GM18508 (cell line): ENCODE results near the gene STIM2.

Experiments
- ATAC-seq: cut with Tn5 transposase; IDR thresholded peaks from one replicate; pipeline ENCODE4 v1.9.1; 2021; ENCODE audit warnings: moderate number of reproducible peaks; ENCODE audit not compliant: insufficient read depth, unreplicated experiment

Gene STIM2

GRCh38 chr4:26993539-26993938 is 132.9 kb downstream of the STIM2 start:
- ATAC-seq, result no peak

GRCh38 chr4:26993967-26994366 is 133.3 kb downstream of the STIM2 start:
- no peak for ATAC-seq

- ATAC-seq, result no peak
These were observed 134.7 kb downstream of the STIM2 start for GRCh38 chr4:26995316-26995715.

GRCh38 chr4:26996745-26997144 is 136.1 kb downstream of the STIM2 start:
- ATAC-seq, result no peak

- no peak for ATAC-seq
These were observed 139.0 kb downstream of the STIM2 start for GRCh38 chr4:26999689-27000088.

- no peak for ATAC-seq
These were observed 139.5 kb downstream of the STIM2 start for GRCh38 chr4:27000122-27000521.

GRCh38 chr4:27000820-27001219 is 140.2 kb downstream of the STIM2 start:
- no peak for ATAC-seq

GRCh38 chr4:27001398-27002164 is 140.9 kb downstream of the STIM2 start:
- no peak for ATAC-seq

- no peak for ATAC-seq
These were observed 143.0 kb downstream of the STIM2 start for GRCh38 chr4:27003642-27004113.

GRCh38 chr4:27005501-27005900 is 144.9 kb downstream of the STIM2 start:
- no peak for ATAC-seq

GRCh38 chr4:27005905-27006590 is 145.4 kb downstream of the STIM2 start:
- ATAC-seq, result no peak

GRCh38 chr4:27006646-27007045 is 146.0 kb downstream of the STIM2 start:
- no peak for ATAC-seq

- no peak for ATAC-seq
These were observed 146.9 kb downstream of the STIM2 start for GRCh38 chr4:27007507-27007906.

GRCh38 chr4:27008679-27009078 is 148.0 kb downstream of the STIM2 start:
- no peak for ATAC-seq

GRCh38 chr4:27009539-27009938 is 148.9 kb downstream of the STIM2 start:
- ATAC-seq, result no peak

GRCh38 chr4:27010334-27010940 is 149.8 kb downstream of the STIM2 start:
- ATAC-seq, result no peak

GRCh38 chr4:27011401-27011800 is 150.8 kb downstream of the STIM2 start:
- no peak for ATAC-seq

GRCh38 chr4:27013012-27013411 is 152.4 kb downstream of the STIM2 start:
- no peak for ATAC-seq

- no peak for ATAC-seq
These were observed 155.9 kb downstream of the STIM2 start for GRCh38 chr4:27016551-27016950.

- no peak for ATAC-seq
These were observed 157.0 kb downstream of the STIM2 start for GRCh38 chr4:27017623-27018022.

GRCh38 chr4:27018076-27018475 is 157.4 kb downstream of the STIM2 start:
- no peak for ATAC-seq
